ENCODE measurements around the gene SYNPR. TPM values are rescaled to one million over a fixed set of nuclear protein-coding genes. Genes with fewer than 3 reads are reported as not detected.

SYNPR gene
- total RNA-seq, 2 donors from 2014 or later = not detected

DNA sequence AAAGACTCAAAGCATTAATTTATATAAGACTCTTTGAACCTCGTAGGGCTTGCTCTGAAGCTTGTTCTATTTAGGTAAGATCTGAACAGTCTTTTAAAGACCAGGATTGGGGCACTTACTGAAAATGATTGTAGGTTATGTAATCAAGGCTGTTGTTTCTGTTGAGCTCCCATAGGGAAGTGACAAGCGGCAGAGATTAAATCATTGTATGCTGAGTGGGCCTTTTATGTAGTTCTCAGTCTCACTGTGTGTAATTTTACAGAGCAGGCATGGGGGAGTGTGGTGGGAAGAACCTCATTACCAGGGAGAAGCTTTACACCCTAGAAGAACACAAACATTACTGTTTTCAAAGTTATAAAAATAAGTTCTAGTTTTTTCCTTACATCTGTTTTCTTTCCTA lies 214.4 kb downstream of the SYNPR start:
- no peak for ATAC-seq (ENCODE audit: insufficient number of reproducible peaks, low FRiP score, low read depth)
- no peaks in the 10 kb centered on the region for H3K36me3 ChIP-seq
- no peak overlapping the region for H3K27ac ChIP-seq
- H3K4me1 ChIP-seq (ENCODE audit: control insufficient read depth in 1 of 2, low read depth in 2 of 2) = no peaks in the 10 kb centered on the region
- no peak for DNase-seq (ENCODE audit: low spot score)
- H3K27me3 ChIP-seq (replicated peaks; ENCODE audit: insufficient read depth) = no peaks in the 10 kb centered on the region
- no peak overlapping the region for H3K4me3 ChIP-seq
- TF ChIP-seq, protein P1, sequence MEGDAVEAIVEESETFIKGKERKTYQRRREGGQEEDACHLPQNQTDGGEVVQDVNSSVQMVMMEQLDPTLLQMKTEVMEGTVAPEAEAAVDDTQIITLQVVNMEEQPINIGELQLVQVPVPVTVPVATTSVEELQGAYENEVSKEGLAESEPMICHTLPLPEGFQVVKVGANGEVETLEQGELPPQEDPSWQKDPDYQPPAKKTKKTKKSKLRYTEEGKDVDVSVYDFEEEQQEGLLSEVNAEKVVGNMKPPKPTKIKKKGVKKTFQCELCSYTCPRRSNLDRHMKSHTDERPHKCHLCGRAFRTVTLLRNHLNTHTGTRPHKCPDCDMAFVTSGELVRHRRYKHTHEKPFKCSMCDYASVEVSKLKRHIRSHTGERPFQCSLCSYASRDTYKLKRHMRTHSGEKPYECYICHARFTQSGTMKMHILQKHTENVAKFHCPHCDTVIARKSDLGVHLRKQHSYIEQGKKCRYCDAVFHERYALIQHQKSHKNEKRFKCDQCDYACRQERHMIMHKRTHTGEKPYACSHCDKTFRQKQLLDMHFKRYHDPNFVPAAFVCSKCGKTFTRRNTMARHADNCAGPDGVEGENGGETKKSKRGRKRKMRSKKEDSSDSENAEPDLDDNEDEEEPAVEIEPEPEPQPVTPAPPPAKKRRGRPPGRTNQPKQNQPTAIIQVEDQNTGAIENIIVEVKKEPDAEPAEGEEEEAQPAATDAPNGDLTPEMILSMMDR (IDR thresholded peaks at IDR 0.05) = no peak
- H3K9me3 ChIP-seq = no peaks in the 10 kb centered on the region

- no peaks in the 10 kb centered on the region for H3K4me1 ChIP-seq (ENCODE audit: control insufficient read depth in 1 of 2, low read depth in 2 of 2)
- DNase-seq (ENCODE audit: low spot score) = no peak
Measured at GRCh38 chr3:63493101-63493500, 215.0 kb downstream of the SYNPR start.

GRCh38 chr3:63494646-63495045 lies 216.5 kb downstream of the SYNPR start:
- no peak overlapping the region for H3K4me3 ChIP-seq
- TF ChIP-seq, protein P1 (IDR thresholded peaks at IDR 0.05) = no peak
- no peaks in the 10 kb centered on the region for H3K4me1 ChIP-seq (ENCODE audit: control insufficient read depth in 1 of 2, low read depth in 2 of 2)

More at GRCh38 chr3:63493101-63493500, 215.0 kb downstream of the SYNPR start:
- TF ChIP-seq, protein P1 (IDR thresholded peaks at IDR 0.05) = no peak
- Histone ChIP-seq H3K9me3 (no peaks in the 10 kb centered on the region), H3K27me3 (replicated peaks; ENCODE audit: insufficient read depth) (no peaks in the 10 kb centered on the region), H3K27ac (no peak overlapping the region), H3K4me3 (no peak overlapping the region), H3K36me3 (no peaks in the 10 kb centered on the region)
- no peak for ATAC-seq (ENCODE audit: insufficient number of reproducible peaks, low FRiP score, low read depth)

DNA sequence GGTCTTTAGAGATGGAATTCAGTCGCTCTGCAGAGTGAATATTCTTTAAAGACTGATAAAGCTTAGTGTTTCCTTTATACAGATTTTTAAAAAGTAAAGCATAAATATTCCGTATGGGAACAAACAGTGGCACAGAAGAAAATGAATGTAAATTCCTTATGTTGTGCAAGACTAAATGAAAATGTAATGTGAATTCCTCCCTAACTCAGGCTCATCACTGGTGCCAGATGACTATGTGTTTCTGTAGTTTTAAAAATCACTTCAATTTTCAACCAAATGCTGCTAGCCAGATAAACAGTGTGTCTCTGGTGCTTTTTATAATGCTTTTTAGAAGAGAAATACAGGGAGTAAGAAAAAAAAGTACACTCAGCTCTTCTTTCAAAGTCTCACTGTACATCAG lies 219.5 kb downstream of the SYNPR start:
- TF ChIP-seq, protein P1 (IDR thresholded peaks at IDR 0.05) = no peak
- no peak overlapping the region for H3K27ac ChIP-seq

More at GRCh38 chr3:63494646-63495045, 216.5 kb downstream of the SYNPR start:
- no peak for DNase-seq (ENCODE audit: low spot score)
- Histone ChIP-seq H3K27ac (no peak overlapping the region), H3K9me3 (no peaks in the 10 kb centered on the region), H3K27me3 (replicated peaks; ENCODE audit: insufficient read depth) (no peaks in the 10 kb centered on the region), H3K36me3 (no peaks in the 10 kb centered on the region)
- no peak for ATAC-seq (ENCODE audit: insufficient number of reproducible peaks, low FRiP score, low read depth)

GRCh38 chr3:63500196-63500595 lies 222.1 kb downstream of the SYNPR start:
- no peaks in the 10 kb centered on the region for H3K9me3 ChIP-seq
- no peak overlapping the region for H3K27ac ChIP-seq
- H3K4me1 ChIP-seq (ENCODE audit: control insufficient read depth in 1 of 2, low read depth in 2 of 2) = no peaks in the 10 kb centered on the region
- no peak overlapping the region for H3K4me3 ChIP-seq
- no peaks in the 10 kb centered on the region for H3K36me3 ChIP-seq
- ATAC-seq (ENCODE audit: insufficient number of reproducible peaks, low FRiP score, low read depth) = no peak
- DNase-seq (ENCODE audit: low spot score) = no peak
- no peaks in the 10 kb centered on the region for H3K27me3 ChIP-seq (replicated peaks; ENCODE audit: insufficient read depth)
- TF ChIP-seq, protein P1 (IDR thresholded peaks at IDR 0.05) = no peak

More for the DNA sequence above, 219.5 kb downstream of the SYNPR start:
- ATAC-seq (ENCODE audit: insufficient number of reproducible peaks, low FRiP score, low read depth) (no peak), DNase-seq (ENCODE audit: low spot score) (no peak)
- Histone ChIP-seq H3K27me3 (replicated peaks; ENCODE audit: insufficient read depth) (no peaks in the 10 kb centered on the region), H3K36me3 (no peaks in the 10 kb centered on the region), H3K9me3 (no peaks in the 10 kb centered on the region), H3K4me1 (ENCODE audit: control insufficient read depth in 1 of 2, low read depth in 2 of 2) (no peaks in the 10 kb centered on the region), H3K4me3 (no peak overlapping the region)
